ENCODE results near the gene SLC36A4.

GRCh38 chr11:93244018-93244417 lies 46.2 kb upstream of the SLC36A4 start:
- TF ChIP-seq CTCF (IDR thresholded peaks at IDR 0.05) = no peak
- TF ChIP-seq POLR2A (IDR thresholded peaks at IDR 0.05) = no peak
